CD4-positive, alpha-beta T cell (primary cell): ENCODE data around the gene PIK3R2. TPM values are rescaled to one million over a fixed set of nuclear protein-coding genes. Genes with fewer than 3 reads are reported as not detected.

Experiments used
- ATAC-seq: fragments of 200-7000 bp; cut with Tn5 transposase; one replicate; pipeline ENCODE4 v1.10.0; 2022; ENCODE audit warnings: mild to moderate bottlenecking; ENCODE audit not compliant: poor library complexity
- CTCF ChIA-PET: fragments of 350-600 bp; sonication (Branson Sonifier 250); formaldehyde crosslinking; loops from one replicate; lab custom pipeline; 2021; ENCODE audit warnings: antibody characterized with exemption, inconsistent platforms; lab: Charles Lee
- POLR2A ChIA-PET: fragments of 350-600 bp; sonication (Branson Sonifier 250); formaldehyde crosslinking; loops from one replicate; lab custom pipeline; 2021; ENCODE audit warnings: antibody characterized with exemption, inconsistent platforms; lab: Charles Lee
- DNase-seq, 14 experiments: peaks; one replicate each; pipeline ENCODE4 v3.0.0-alpha.2; 2013 to 2020; ENCODE audit warnings: mixed read lengths in 2 of 14
- H3K27ac ChIP-seq, 2 donors: one replicate each; pipeline versions ENCODE4 v1.5.1 to v1.7.0; 2013; ENCODE audit warnings: low read length in 2 of 2, low read depth in 1 of 2, mild to moderate bottlenecking in 1 of 2
- H3K27me3 ChIP-seq, 2 experiments: 1 replicate in 1 of 2; 2 replicates in 1 of 2; pipeline versions ENCODE4 v1.6.1 to v1.7.0; 2013; ENCODE audit warnings: low read length in 2 of 2, control low read depth in 1 of 2, mild to moderate bottlenecking in 1 of 2, moderate library complexity in 1 of 2; ENCODE audit not compliant: insufficient read depth in 2 of 2, control insufficient read depth in 1 of 2
- H3K36me3 ChIP-seq: one replicate; pipeline ENCODE4 v1.6.1; 2013; ENCODE audit warnings: low read length, control low read depth; ENCODE audit not compliant: insufficient read depth
- H3K4me1 ChIP-seq: one replicate; pipeline ENCODE4 v1.6.1; 2013; ENCODE audit warnings: low read length, control low read depth; ENCODE audit not compliant: insufficient read depth
- H3K4me3 ChIP-seq: one replicate; pipeline ENCODE4 v1.5.1; 2013; ENCODE audit warnings: mild to moderate bottlenecking, low read length, moderate library complexity
- H3K9me3 ChIP-seq, 2 experiments: 1 replicate in 1 of 2; 2 replicates in 1 of 2; pipeline versions ENCODE4 v1.6.1 to v1.7.0; 2013; ENCODE audit warnings: low read length in 2 of 2, mild to moderate bottlenecking in 2 of 2, control low read depth in 1 of 2, moderate library complexity in 1 of 2; ENCODE audit not compliant: control insufficient read depth in 1 of 2, insufficient read depth in 1 of 2
- H3K27ac Mint-ChIP-seq: one replicate; pipeline ENCODE4 v1.8.0; 2020; ENCODE audit warnings: mixed read lengths
- H3K27me3 Mint-ChIP-seq: one replicate; pipeline ENCODE4 v1.8.0; 2021; ENCODE audit warnings: mixed read lengths
- H3K36me3 Mint-ChIP-seq: one replicate; pipeline ENCODE4 v1.8.0; 2021; ENCODE audit warnings: low read depth, mixed read lengths
- H3K4me1 Mint-ChIP-seq: one replicate; pipeline ENCODE4 v1.8.0; 2021; ENCODE audit warnings: low read depth, mixed read lengths
- H3K4me3 Mint-ChIP-seq: one replicate; pipeline ENCODE4 v1.8.0; 2020; ENCODE audit warnings: mild to moderate bottlenecking, mixed read lengths
- H3K9me3 Mint-ChIP-seq: one replicate; pipeline ENCODE4 v1.8.0; 2020; ENCODE audit warnings: mixed read lengths
- intact Hi-C, 2 experiments: fragments of 100-400 bp; cut with DNase I in 1 of 2; cut with micrococcal nuclease in 1 of 2; formaldehyde crosslinking; loops; one replicate each; pipeline versions ENCODE4 v1.15.1 to v1.9.0; 2023 to 2025; cut with DNase I, micrococcal nuclease
- total RNA-seq, 174 experiments: library from RNA in 2 of 174; stranded (reverse) in 2 of 174; gene quantifications; one replicate each; pipeline ENCODE4 v1.2.3 and lab custom pipeline; 2021 to 2026
- TF ChIP-seq, protein P1 (sequence below): fragments of 200-600 bp; IDR thresholded peaks from one replicate; pipeline ENCODE4 v1.8.0; 2022; ENCODE audit warnings: antibody characterized with exemption, mild to moderate bottlenecking

Gene PIK3R2
- total RNA-seq, 2 experiments from 2014 or later: 4.6 to 5.6 TPM

DNA sequence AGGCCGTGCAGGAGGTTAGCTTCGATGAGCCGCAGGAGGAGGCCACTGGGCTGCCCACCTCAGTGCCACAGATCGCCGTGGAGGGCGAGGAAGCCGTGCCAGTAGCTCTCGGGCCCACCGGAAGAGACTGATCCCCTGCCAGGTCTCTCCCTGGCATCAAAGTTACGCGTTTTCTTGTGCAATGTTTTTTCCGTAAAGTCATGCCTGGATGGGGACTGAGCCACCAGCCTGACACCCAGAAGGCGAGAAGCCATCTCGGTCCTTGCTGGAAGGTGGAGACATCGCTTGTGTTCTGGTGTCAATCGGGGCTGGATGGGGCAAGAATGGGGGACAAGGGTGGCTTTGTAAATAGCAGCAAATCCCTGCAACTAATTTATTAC lies 3.4 kb upstream of the PIK3R2 start:
- POLR2A ChIA-PET: no interaction called here
- H3K4me1 ChIP-seq: peaks cover 30% of the 10 kb centered on the region
- CTCF ChIA-PET: interaction anchor here (0.7 kb wide), 1 partner anchor 89 kb away, joined by 4 read pairs; no protein-coding TSS in a partner anchor
- no peak overlapping the region for H3K27ac ChIP-seq
- DNase-seq: no peak
- intact Hi-C loops: no loop called here
- no peak overlapping the region for H3K4me3 ChIP-seq
- no peak overlapping the region for H3K27ac Mint-ChIP-seq
- no peak overlapping the region for H3K4me3 Mint-ChIP-seq
- H3K36me3 Mint-ChIP-seq: peaks cover 54% of the 10 kb centered on the region
- H3K36me3 ChIP-seq: peaks cover 36% of the 10 kb centered on the region
- no peaks in the 10 kb centered on the region for H3K27me3 ChIP-seq
- TF ChIP-seq, protein P1, sequence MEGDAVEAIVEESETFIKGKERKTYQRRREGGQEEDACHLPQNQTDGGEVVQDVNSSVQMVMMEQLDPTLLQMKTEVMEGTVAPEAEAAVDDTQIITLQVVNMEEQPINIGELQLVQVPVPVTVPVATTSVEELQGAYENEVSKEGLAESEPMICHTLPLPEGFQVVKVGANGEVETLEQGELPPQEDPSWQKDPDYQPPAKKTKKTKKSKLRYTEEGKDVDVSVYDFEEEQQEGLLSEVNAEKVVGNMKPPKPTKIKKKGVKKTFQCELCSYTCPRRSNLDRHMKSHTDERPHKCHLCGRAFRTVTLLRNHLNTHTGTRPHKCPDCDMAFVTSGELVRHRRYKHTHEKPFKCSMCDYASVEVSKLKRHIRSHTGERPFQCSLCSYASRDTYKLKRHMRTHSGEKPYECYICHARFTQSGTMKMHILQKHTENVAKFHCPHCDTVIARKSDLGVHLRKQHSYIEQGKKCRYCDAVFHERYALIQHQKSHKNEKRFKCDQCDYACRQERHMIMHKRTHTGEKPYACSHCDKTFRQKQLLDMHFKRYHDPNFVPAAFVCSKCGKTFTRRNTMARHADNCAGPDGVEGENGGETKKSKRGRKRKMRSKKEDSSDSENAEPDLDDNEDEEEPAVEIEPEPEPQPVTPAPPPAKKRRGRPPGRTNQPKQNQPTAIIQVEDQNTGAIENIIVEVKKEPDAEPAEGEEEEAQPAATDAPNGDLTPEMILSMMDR: no peak
- no peaks in the 10 kb centered on the region for H3K27me3 Mint-ChIP-seq
- H3K4me1 Mint-ChIP-seq: peaks cover 16% of the 10 kb centered on the region
- H3K9me3 ChIP-seq: no peaks in the 10 kb centered on the region
- no peak for ATAC-seq
- H3K9me3 Mint-ChIP-seq: no peaks in the 10 kb centered on the region

DNA sequence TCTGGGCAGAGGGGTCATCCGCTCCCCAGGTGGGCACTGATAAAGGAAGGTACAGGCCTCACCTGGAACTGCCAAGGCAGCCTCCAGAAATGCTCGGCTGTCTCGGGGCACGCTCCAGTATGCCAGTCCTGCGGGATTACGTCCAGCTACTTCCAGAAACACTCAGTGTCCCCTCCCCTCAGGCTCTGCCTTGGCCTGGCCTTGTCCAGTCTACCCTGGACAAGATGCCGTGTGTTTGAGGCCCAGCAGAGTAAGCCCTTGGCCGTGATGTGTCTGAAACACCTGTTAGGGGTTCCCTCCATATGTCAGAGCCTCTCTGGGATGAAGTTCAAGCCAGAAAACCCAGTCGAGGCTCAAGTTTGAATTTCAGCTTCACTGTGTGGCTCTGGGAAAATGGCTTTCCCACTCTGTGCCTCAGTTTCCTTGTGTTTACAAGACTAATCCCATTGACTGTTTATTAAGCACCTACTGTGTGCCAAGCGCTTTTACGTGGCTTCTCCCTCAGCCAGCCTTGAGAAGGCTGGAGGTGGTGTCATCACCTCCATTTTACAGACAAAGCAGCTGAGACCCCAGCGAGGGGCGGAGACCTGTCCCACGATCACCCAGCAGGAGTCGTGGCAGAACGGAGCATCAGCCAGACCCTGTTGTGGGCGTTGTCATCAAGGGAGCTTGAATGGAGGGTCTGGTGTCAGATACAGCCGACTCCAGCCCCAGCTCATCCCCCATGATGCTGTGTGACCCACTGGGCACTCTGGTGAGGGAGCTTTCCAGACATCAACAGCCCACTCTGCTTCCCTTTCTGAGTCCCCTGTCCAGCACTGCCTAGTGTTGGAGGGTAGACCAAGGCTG lies 2.0 kb upstream of the PIK3R2 start:
- H3K27ac Mint-ChIP-seq: peak overlapping the region; percentile 80
- H3K9me3 Mint-ChIP-seq: no peaks in the 10 kb centered on the region
- peak in 1 of 14 experiments; percentile 37 for DNase-seq
- peaks cover 17% of the 10 kb centered on the region for H3K4me1 Mint-ChIP-seq
- intact Hi-C loops: loop anchor here (5.0 kb wide), 2 partner anchors 41 to 149 kb away; partner anchors contain the start of gene MPV17L2 (in 1 of the 2)
- ATAC-seq: no peak
- peaks cover 42% of the 10 kb centered on the region for H3K36me3 Mint-ChIP-seq
- Histone ChIP-seq H3K27ac (peak overlapping the region in 1 of 2 donors; percentile 32), H3K4me3 (no peak overlapping the region), H3K27me3 (no peaks in the 10 kb centered on the region), H3K9me3 (no peaks in the 10 kb centered on the region), H3K4me1 (peaks cover 33% of the 10 kb centered on the region), H3K36me3 (peaks cover 25% of the 10 kb centered on the region)
- no peaks in the 10 kb centered on the region for H3K27me3 Mint-ChIP-seq
- peak overlapping the region; percentile 86 for H3K4me3 Mint-ChIP-seq
- ChIA-PET CTCF (interaction anchor here (1.0 to 1.8 kb wide), 5 partner anchors 9 to 87 kb away, joined by 3 to 10 read pairs (median 4); no protein-coding TSS in a partner anchor), POLR2A (interaction anchor here (0.6 to 2.4 kb wide), 19 partner anchors 10 to 914 kb away, joined by 3 to 51 read pairs (median 5); partner anchors contain the start of genes IFI30, IL12RB1, JUND and RAB3A)
- TF ChIP-seq, protein P1: no peak

DNA sequence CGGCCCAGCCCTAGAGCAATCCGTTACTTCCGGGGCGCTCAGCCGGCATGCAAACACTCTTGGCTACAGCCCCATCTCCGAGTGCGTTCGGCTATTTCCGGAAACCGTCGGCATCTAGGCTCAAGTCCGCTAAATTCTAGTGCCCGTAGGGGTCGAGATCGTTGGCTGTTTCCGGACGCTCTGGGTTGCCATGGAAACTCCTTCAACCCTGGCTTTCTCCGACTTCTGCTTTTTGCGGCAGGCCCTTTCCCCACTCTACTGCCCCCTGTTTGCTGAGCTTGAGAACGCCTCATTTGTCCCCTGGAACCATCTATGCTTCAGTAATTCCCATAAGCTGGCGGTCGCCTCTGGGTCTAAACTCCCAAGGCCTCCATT lies 534 bp upstream of the PIK3R2 start:
- Mint-ChIP-seq H3K4me1 (peaks cover 23% of the 10 kb centered on the region), H3K36me3 (peaks cover 34% of the 10 kb centered on the region), H3K27me3 (no peaks in the 10 kb centered on the region), H3K27ac (peak overlapping the region; percentile 80), H3K4me3 (peak overlapping the region; percentile 86), H3K9me3 (no peaks in the 10 kb centered on the region)
- Histone ChIP-seq H3K4me3 (peak overlapping the region; percentile 78), H3K4me1 (peaks cover 36% of the 10 kb centered on the region), H3K27ac (peak overlapping the region; percentile 64 to 88), H3K9me3 (no peaks in the 10 kb centered on the region), H3K36me3 (peaks cover 20% of the 10 kb centered on the region), H3K27me3 (no peaks in the 10 kb centered on the region)
- intact Hi-C loops: loop anchor here (1.0 to 5.0 kb wide), 6 partner anchors 34 to 293 kb away; partner anchors contain the start of genes MPV17L2 (in 1 of the 2) and RPL18A (in 1 of the 2)
- DNase-seq: peak; percentile 94 to 99 (median 98)
- TF ChIP-seq, protein P1: peak; percentile 58
- ATAC-seq: peak; percentile 67
- POLR2A ChIA-PET: interaction anchor here (0.9 to 2.4 kb wide), 25 partner anchors 9 to 293 kb away, joined by 3 to 51 read pairs (median 5); partner anchors contain the start of genes ARRDC2, CCDC124, IFI30 and IL12RB1
- CTCF ChIA-PET: interaction anchor here (0.6 to 1.8 kb wide), 17 partner anchors 9 to 220 kb away, joined by 3 to 10 read pairs (median 4); partner anchors contain the start of genes CCDC124, JUND and MPV17L2
